HG02970 (cell line): ENCODE measurements around the gene MYO9A.

Experiments
- ATAC-seq: cut with Tn5 transposase; IDR thresholded peaks from one replicate; pipeline ENCODE4 v1.9.1; 2021; ENCODE audit warnings: mild to moderate bottlenecking, moderate library complexity, moderate number of reproducible peaks; ENCODE audit not compliant: unreplicated experiment, low FRiP score

MYO9A gene, protein sequence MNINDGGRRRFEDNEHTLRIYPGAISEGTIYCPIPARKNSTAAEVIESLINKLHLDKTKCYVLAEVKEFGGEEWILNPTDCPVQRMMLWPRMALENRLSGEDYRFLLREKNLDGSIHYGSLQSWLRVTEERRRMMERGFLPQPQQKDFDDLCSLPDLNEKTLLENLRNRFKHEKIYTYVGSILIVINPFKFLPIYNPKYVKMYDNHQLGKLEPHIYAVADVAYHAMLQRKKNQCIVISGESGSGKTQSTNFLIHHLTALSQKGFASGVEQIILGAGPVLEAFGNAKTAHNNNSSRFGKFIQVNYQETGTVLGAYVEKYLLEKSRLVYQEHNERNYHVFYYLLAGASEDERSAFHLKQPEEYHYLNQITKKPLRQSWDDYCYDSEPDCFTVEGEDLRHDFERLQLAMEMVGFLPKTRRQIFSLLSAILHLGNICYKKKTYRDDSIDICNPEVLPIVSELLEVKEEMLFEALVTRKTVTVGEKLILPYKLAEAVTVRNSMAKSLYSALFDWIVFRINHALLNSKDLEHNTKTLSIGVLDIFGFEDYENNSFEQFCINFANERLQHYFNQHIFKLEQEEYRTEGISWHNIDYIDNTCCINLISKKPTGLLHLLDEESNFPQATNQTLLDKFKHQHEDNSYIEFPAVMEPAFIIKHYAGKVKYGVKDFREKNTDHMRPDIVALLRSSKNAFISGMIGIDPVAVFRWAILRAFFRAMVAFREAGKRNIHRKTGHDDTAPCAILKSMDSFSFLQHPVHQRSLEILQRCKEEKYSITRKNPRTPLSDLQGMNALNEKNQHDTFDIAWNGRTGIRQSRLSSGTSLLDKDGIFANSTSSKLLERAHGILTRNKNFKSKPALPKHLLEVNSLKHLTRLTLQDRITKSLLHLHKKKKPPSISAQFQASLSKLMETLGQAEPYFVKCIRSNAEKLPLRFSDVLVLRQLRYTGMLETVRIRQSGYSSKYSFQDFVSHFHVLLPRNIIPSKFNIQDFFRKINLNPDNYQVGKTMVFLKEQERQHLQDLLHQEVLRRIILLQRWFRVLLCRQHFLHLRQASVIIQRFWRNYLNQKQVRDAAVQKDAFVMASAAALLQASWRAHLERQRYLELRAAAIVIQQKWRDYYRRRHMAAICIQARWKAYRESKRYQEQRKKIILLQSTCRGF (N-terminal part only)

DNA sequence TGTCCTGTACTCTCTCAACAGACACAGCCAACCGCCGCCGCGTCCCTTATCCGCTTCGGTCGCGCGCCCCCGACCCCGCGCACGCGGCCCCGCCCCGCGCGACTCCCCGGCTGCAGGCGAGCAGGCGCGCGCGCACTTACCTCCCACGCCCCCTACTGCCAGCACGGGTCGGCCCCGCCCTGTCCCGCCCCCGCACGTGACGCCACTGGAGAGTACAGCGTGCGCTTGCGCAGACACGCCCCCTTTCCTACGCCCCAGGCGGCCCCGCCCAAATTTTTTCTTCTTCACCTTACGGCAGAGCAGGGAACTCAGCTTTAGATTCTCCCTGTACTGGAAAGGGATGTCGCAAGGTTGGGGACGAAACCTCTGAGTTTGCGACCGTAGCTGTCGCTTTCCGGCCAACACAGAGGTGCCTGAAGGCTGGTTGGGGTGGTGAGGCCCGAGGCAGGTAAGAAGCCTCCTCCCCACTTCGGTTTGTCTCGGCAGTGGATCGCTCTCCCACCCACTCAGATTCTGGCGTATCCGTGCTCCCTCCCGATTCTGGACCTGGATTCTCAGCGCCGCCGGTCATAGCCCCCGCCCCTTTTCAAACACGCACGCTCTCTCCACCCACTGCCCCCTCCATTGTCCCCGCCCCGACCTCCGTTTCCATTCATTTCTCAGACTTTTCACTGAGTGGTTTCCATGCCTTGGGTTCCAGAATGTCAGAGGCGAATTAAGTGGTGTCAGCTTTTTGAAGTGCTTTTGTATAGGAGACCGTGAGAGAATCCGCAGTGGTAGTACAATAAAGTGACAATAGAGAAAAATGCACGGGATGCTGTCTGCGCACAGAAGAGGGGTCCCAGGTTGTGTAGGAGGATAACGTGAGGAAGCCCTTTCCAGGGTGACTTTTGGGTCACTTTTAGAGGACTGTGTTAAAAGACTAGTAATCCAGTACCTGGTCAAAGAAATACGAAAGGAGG, at the start of gene MYO9A, which contains the start of gene SENP8:
TSS of gene MYO9A (minus strand) at position 134 of the 962 bp plus-strand sequence. CDS start 71,587 bp downstream, outside the sequence.
TSS of gene SENP8 (plus strand) at position 387 of the 962 bp plus-strand sequence. CDS start 21,221 bp downstream, outside the sequence.
- ATAC-seq: peak; percentile 73

DNA sequence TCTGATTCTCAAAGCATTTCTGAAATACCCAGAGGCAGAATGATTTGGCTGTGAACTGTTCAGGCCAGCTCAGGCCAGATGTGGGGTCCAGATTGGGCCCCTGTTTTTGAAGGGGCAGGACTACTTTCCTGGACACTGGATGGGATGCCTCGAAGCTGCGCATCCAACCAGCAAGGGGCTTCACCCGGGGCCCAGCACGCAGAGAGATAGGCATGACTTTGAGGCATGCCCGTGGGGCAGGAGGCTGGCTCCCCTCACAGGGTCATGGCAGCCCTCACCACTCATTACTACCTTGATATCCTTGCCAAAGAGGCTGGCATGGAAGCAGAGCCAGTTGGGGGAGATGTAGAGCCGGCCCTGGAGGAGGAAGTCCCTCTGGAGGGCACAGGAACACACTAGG, 49.5 kb upstream of the MYO9A start:
- no peak for ATAC-seq

DNA sequence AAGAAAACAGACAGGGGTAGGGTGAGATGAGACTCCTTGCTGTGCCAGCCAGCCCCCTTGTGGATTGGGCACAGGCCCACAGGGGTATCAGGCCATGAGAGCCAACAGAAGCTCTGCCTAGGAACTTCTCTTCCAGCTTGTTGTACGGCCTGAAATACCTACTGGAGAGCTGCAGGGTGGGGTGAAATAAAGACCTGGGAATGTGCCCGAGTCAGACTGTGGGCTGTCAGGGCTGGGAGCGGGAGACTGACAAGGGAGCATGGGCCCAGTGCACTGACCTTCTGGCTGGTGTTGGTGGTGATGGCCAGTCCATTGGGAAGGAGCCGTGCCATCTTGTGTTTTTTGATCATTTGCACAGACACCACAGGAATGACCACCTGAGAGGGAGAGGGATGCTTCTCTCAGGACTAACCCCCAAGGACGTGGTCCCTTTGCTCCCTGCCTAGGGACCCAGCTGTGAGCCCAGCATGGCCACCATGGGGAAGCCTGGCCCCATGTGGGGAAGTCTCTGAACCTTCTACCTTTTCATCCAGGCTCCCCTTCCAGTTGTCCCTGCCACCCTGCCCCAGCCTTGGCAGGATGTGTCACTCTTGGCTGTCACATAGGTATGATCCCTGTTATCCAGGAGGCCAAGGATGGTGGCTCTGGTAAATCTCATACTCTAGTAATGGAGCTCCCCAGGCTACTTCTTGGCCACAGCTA, 48.9 kb upstream of the MYO9A start:
- ATAC-seq: no peak

DNA sequence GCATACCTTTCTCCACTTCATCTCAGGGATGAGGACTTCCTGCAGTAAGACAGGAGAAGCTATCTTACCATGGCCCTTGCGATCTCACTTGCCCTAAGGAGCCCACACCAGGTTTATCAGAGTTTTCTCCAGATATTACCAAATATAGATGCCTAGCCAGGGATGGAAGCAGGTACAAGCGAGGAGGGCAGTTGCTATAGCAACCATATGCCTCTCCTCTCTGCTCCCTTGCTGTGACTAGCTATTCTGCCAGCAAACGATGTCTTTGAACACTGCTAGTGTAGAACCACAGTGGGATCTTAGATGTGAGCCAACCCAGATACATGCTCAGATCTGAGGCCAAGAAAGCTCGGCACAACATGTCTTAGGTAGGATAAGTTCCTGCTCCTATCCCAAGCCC, 45.8 kb upstream of the MYO9A start:
- no peak for ATAC-seq

DNA sequence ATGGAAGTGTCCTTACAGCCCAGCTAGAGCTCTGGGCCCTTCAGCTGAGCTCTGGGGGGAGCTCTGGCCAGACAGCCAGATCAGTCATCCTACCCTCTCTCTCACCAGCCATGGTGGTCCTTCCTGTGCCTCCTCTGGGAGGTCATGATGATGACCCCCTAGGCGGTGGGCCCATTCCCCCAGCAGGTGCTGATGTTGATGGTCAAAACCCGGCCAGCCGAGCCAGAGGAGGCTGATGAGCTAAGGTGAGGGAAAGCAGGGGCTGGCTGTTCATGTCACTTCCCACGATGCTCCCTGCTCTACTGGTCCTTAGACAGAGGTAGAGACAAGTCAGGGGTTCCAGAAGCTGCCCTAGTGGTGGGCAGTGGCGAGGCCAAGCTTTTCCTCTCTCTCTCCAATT, 44.6 kb upstream of the MYO9A start:
- no peak for ATAC-seq

DNA sequence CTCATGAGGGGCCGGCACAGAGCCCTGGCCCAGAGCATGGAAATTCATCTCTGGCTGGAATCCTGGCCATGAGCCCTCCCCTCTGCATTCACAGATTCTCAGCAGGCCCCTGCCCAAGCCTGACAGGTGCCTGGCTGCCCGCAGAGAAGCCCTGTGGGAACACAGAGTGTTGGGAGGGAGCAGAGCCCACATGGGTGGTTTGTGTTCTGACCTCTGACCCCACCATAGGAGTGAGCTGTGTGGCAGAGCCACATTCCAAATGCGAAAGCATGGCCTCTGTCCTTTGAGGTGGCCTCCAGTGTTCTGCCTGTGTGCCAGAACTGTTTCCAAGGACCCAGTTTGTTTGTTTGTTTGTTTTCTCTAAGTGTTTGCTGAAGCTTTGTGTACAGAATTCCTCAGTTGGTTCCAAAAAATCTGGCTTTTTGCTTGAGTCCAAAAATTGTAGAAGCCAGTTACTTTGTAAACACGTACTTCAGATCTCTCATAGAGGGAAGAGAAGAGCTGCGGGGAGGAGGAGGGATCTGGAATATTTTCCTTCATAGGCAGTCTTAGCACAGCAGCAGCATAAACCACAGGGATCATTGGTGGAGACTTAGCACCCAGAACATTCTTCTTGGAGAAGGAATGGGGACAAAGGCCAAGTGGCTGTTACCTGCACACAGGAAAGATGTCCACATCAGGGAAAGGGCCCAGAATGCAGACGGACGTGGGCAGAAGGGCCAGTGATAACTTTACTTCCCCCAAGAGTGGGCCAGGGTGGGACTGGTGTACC, 43.6 kb upstream of the MYO9A start:
- no peak for ATAC-seq

DNA sequence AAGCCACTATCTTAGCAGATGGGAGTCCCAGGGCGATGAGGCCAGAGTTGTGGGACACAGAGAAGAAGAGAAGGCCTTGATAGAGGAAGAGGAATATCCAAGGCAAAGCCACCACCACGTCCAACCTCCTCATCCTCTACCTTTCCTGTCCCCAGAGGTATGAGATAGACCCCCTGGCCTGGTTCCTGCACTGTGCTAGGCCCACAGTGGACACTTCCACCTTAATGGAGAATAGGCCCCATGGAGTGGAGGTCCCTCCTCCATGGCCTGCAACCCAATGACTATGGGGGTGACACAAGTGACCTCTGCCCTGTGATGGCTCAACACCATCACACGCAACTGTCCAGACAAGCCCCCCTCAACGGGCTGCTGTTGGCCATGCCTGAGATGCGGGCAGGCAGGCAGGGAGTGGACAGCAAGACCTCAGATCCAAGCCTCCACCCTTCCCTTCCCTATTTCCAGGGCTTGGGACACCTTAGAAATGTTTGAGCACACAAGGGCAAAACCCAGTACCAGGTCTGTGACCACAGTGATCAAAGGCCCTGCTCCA, 42.8 kb upstream of the MYO9A start:
- ATAC-seq: no peak

DNA sequence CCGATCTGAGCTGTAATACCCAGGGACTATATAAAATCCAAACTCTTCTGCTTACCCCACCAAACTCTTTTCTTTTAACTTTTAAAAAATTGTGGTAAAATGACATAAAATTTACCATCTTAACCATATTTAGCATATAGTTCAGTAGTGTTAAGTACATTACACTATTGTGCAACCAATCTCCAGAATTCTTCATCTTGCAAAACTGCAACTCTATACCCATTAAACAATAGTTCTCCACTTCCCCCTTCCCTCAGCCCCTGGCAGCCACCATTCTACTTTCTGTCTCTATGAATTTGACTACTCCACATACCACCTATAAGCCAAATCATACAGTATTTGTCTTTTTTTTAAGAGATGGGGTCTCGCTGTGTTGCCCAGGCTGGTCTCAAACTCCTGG, 39.0 kb upstream of the MYO9A start:
- no peak for ATAC-seq

DNA sequence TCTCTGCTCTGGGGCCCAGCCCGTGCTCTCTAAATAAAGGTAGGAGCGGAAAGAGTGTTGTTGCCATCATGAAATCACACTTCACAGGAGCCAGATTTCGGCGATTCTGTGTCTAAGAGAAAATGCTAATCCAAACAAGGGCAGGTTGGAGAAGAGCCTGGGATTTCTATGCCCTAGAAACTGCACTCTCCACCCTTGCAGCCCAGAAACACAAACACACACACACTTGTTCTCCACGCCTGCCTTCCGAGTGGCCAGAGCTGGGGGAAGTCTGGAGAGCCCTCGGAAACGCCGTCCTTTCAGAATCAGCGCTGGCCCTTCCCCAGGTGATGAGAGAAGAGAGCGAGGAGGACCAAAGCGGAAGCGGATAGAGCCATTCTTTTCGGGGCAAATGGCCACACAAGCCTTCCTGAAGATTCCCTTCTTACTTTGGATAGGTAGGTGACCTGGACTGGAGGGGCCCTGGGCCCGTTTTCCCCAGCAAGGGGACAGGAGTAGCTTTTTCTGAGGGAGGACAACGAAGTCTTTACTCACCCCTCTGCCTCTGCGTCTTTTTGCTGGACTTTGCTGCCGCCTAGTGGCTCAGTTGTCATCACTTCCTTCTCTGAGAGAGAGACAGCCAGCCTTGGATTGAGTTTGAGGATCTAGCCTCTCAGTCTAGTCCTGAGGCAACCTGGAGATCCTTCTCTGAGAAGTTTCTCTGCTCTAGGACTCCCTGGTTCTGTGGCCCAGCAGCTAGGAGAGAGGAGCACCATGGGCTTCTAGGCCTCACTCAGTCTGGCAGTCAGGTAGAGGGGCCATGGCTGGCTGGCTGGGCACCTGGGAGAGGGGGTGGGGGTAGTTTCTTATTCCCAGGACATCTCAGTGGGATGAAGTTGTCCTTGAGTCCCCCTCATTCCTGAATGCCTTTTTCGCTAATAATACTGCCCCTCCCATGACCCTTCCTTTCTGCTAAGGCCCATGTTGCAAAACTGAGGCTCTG, 38.0 kb upstream of the MYO9A start:
- peak; percentile 75 for ATAC-seq

DNA sequence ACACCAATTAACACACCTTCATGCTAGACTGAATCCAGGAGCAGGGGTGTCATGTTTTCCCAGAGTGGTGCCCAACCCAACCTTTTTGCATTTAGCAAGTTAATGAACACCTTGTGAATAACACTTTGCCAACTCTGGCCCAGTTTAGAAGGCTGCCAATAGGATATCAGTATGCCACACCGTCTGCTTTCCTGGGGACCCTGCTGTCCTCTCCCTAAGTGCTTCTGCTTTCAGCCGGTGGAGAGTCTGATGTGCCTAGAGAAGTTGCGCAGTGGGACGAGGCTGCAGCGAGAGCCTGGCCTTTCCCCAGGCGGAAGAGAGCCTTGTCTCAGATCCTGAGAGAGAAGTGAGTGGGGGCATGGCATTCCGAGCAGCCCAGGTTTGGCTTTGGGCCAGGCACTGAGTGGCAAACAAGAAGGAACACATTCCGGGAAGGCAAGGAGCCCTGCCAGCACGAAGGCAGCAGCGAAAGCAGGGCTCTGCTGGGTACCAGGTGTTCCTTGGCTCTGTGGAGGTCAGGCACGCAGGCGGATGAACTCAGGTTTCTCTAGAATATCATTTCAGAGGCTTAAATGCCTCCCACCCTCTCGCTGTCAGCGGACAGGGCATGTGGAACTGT, 37.2 kb upstream of the MYO9A start:
- no peak for ATAC-seq

DNA sequence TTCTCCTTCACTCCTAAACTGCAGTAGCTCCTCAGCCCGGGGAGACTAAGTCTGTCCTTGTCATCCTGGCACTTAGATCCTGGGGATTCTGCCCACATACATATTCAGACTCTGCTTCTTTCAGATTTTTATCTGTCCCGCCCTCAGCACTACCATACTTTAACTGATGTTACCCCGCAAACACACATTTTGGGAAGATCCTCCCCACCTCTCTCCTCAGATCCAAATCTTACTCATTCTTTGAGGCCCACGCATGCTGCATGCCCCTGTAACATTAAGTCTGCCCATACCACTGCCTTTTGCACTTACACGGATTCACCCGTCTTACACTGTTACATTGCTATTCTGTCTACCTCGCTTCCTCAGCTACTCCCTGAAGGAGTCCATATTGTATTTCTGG, 36.4 kb upstream of the MYO9A start:
- ATAC-seq: no peak

DNA sequence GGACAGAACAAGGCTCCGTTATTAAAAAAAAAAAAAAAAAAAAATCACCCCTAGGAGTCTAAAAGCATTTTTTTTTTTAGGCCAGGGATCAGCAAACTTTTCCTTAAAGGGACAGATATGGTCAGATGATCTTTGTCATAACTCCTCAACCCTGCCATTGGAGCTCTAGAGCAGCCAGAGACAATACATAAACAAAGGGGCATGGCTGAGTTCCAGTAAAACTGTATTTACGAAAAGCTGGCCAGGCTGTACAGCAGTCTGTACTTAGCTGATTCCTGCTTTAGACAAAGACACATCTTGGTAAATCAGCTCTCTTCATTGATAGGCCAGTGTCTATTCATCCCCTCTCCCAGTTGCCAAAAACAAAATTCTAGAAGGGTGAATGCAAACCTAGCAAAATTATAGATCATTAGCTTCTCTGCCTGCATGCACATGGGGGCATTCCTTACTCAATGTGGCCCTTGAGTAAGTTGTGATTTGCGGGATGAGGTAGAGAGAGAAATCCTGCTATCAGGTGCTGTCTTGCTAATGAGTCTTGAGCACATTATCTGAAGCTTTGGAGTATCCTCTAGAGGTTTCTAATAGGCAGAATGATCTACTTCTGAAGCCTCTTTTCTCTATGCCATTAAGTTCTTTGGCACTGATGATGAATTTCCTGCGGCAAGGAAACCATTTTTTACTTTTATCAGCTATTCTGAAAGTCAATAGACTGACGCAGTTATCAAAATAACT, 35.5 kb upstream of the MYO9A start:
- ATAC-seq: no peak

DNA sequence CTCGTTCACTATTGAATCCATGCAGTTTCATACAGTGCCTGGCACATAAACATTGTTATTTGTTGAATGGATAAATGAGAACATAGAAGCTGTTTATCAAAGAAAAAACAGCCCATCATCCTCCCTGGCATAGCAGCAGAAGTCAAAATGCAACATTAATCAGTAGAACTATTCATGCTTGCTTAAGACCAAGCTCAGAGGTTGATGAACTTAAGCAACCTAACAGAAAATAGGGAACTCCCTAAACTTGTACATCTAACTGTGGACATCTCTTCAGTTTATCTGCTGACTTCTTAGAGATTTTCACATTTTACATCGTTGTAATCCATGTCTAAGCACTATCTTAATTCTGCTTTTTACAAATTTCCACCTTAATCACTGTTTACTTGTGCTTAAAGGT, 29.5 kb upstream of the MYO9A start:
- no peak for ATAC-seq

DNA sequence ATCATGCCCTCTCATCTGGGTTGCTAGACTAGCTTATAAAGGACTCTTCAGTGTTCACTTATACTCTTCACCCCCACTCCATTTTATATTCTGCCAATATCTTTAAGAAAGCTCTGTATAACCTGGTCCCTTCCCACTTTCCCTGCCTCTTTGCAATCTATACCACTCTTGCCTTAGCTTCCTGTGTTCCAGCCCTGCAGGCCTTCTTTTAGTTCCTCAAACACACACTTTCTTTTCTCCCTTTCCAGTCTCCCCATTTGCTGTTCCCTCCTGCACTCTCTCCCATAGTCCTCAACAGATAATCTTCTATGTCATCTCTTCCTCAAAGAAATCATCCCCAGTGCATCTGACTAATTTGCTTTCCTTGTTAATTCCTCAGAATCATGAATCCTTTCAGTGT, 29.0 kb upstream of the MYO9A start:
- no peak for ATAC-seq

DNA sequence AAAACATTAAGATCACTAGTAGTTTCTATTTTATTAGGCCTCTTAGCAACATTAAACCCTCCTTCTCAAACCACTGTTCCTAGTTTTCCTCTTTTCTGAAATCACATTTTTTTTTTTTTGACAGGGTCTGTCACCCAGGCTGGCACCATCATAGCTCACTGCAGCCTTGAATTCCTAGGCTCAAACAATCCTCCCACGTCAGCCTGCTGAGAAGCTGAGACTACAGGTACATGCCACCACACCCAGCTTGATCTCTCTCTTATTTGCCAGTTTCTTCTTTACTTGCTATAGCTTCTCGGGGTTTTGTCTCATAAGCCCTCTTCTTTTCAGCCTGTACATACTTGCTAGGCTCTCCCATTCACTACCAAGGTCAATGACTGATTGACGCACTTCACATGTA, 28.3 kb upstream of the MYO9A start:
- no peak for ATAC-seq
